GM23338 (cell line): Measurements from ENCODE around the gene JMY. TPM values are rescaled to one million over a fixed set of nuclear protein-coding genes. Genes with fewer than 3 reads are reported as not detected.

Source experiments
- ATAC-seq: fragments of 200-7000 bp; cut with Tn5 transposase; 3 replicates; pipeline ENCODE4 v1.9.1; 2020
- DNase-seq: peaks from one replicate; pipeline ENCODE4 v3.0.0-alpha.2; 2015; ENCODE audit warnings: low spot score
- H2AFZ ChIP-seq: fragments of 200-600 bp; sonication (generic); 2 replicates; pipeline ENCODE4 v1.8.0; 2016; ENCODE audit warnings: antibody characterized with exemption, mild to moderate bottlenecking, moderate library complexity
- H3F3A ChIP-seq: fragments of 200-600 bp; sonication (generic); replicated peaks from 2 replicates; pipeline ENCODE4 v1.8.0; 2017; ENCODE audit warnings: antibody characterized with exemption, mixed run types, low read depth
- H3K27ac ChIP-seq: fragments of 200-600 bp; sonication (generic); 2 replicates; pipeline ENCODE4 v1.6.1; 2016; ENCODE audit warnings: low read depth
- H3K27me3 ChIP-seq: fragments of 200-600 bp; sonication (generic); 2 replicates; pipeline ENCODE4 v1.8.0; 2016; ENCODE audit warnings: mild to moderate bottlenecking, mixed run types, moderate library complexity; ENCODE audit not compliant: insufficient read depth
- H3K36me3 ChIP-seq: fragments of 200-600 bp; sonication (generic); 2 replicates; pipeline ENCODE4 v1.8.0; 2016; ENCODE audit warnings: mild to moderate bottlenecking; ENCODE audit not compliant: insufficient read depth
- H3K4me1 ChIP-seq: fragments of 200-600 bp; sonication (generic); 2 replicates; pipeline ENCODE4 v1.8.0; 2016; ENCODE audit warnings: mild to moderate bottlenecking, moderate library complexity; ENCODE audit not compliant: insufficient read depth
- H3K4me2 ChIP-seq: fragments of 200-600 bp; sonication (generic); 2 replicates; pipeline ENCODE4 v1.7.1; 2017; ENCODE audit warnings: mixed run types
- H3K4me3 ChIP-seq: fragments of 200-600 bp; sonication (generic); 2 replicates; pipeline ENCODE4 v1.6.1; 2016; ENCODE audit warnings: mixed run types
- H3K79me2 ChIP-seq: fragments of 200-600 bp; sonication (generic); replicated peaks from 2 replicates; pipeline ENCODE4 v1.8.0; 2017; ENCODE audit warnings: mild to moderate bottlenecking; ENCODE audit not compliant: insufficient read depth
- H3K9me2 ChIP-seq: fragments of 200-600 bp; sonication (generic); 2 replicates; pipeline ENCODE4 v1.8.0; 2017; ENCODE audit not compliant: insufficient read depth
- H4K20me1 ChIP-seq: fragments of 200-600 bp; sonication (generic); replicated peaks from 2 replicates; pipeline ENCODE4 v1.8.0; 2017; ENCODE audit warnings: mild to moderate bottlenecking; ENCODE audit not compliant: insufficient read depth
- H3K27ac Mint-ChIP-seq: 2 replicates; pipeline ENCODE4 v1.8.0; 2020; ENCODE audit warnings: inconsistent platforms, mild to moderate bottlenecking, moderate library complexity, mixed read lengths
- H3K27me3 Mint-ChIP-seq: 3 replicates; pipeline ENCODE4 v1.8.0; 2022; ENCODE audit warnings: low read depth, mild to moderate bottlenecking, moderate library complexity, mixed read lengths, inconsistent platforms; ENCODE audit not compliant: insufficient read depth, poor library complexity
- H3K36me3 Mint-ChIP-seq: 3 replicates; pipeline ENCODE4 v1.8.0; 2021; ENCODE audit warnings: low read depth, mild to moderate bottlenecking, inconsistent platforms, moderate library complexity, mixed read lengths
- H3K4me1 Mint-ChIP-seq: 3 replicates; pipeline ENCODE4 v1.8.0; 2020; ENCODE audit warnings: mild to moderate bottlenecking, inconsistent platforms, mixed read lengths
- H3K4me3 Mint-ChIP-seq: 3 replicates; pipeline ENCODE4 v1.8.0; 2021; ENCODE audit warnings: moderate library complexity, mild to moderate bottlenecking, inconsistent platforms, mixed read lengths
- H3K9me3 Mint-ChIP-seq: 3 replicates; pipeline ENCODE4 v1.8.0; 2020; ENCODE audit warnings: moderate library complexity, mild to moderate bottlenecking, inconsistent platforms, mixed read lengths
- CREB1 ChIP-seq: fragments of 250-450 bp; sonication (Bioruptor Pico); IDR thresholded peaks from 2 replicates; pipeline ENCODE4 v1.5.0; 2020; ENCODE audit warnings: low read depth, mild to moderate bottlenecking, moderate library complexity
- JUNB ChIP-seq: IDR thresholded peaks from one replicate; pipeline ENCODE4 v1.6.1; 2016; ENCODE audit warnings: antibody characterized with exemption; ENCODE audit not compliant: unreplicated experiment
- NANOG ChIP-seq: IDR thresholded peaks from 2 replicates; pipeline ENCODE4 v1.6.1; 2016; ENCODE audit warnings: antibody characterized with exemption, borderline replicate concordance
- REST ChIP-seq: IDR thresholded peaks from one replicate; pipeline ENCODE4 v1.6.1; 2018; ENCODE audit warnings: antibody characterized with exemption; ENCODE audit not compliant: unreplicated experiment
- ZNF331 ChIP-seq: fragments of 250-450 bp; sonication (Bioruptor Pico); IDR thresholded peaks from 2 replicates; pipeline ENCODE4 v1.5.0; 2020; ENCODE audit warnings: low read depth, mild to moderate bottlenecking, moderate library complexity
- polyA plus RNA-seq: library from polyadenylated mRNA; unstranded; fragments of >200 nt; fragmentation: Nextera tagmentation; extraction: Ambion mirVana; gene quantifications from 2 replicates; pipeline ENCODE4 v1.2.1, GENCODE V29; 2016
- total RNA-seq: library from RNA; depleted of rRNA; stranded (reverse); fragments of >200 nt; shearing (Covaris generic); gene quantifications from 2 replicates; pipeline ENCODE4 v1.2.3, GENCODE V29; 2014
- TF ChIP-seq, protein P1 (sequence below): IDR thresholded peaks from 2 replicates; pipeline ENCODE4 v1.6.1; 2016; ENCODE audit warnings: antibody characterized with exemption

JMY gene
- total and polyA plus RNA-seq, 2 experiments from 2014 or later, result 6.2 to 18.4 TPM

DNA sequence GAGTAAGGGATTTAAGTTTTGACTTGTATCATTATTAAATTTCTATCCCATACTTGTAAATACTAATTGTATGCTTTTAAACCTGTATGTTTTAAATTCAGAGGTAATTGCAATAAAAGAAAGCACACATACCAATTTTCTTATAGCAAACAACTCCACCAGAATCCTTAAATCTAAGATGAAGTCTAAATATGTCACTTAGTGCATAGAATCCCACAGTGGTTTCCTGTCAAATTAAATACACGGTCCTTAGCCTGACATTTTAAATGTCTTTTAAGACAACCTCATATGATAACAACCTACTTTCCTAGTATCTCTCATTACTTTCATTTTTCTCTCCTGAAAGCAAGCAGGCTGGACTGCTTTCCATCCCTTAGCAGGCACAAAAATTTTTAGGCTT is 52.0 kb downstream of the JMY start:
- Histone ChIP-seq H2AFZ (no peak overlapping the region), H3K36me3 (peaks cover 3% of the 10 kb centered on the region; the same call in 1 of the 2 replicates), H3F3A (no peaks in the 10 kb centered on the region), H3K9me2 (no peaks in the 10 kb centered on the region), H3K4me2 (no peak overlapping the region), H3K4me3 (no peak overlapping the region), H3K79me2 (peaks cover 6% of the 10 kb centered on the region; the same call in 1 of the 2 replicates), H4K20me1 (no peaks in the 10 kb centered on the region), H3K4me1 (no peaks in the 10 kb centered on the region), H3K27ac (no peak overlapping the region), H3K27me3 (no peaks in the 10 kb centered on the region)
- Mint-ChIP-seq H3K27me3 (peaks cover 2% of the 10 kb centered on the region), H3K9me3 (no peaks in the 10 kb centered on the region), H3K27ac (no peak overlapping the region; the same call in 1 of the 2 replicates), H3K4me3 (no peak overlapping the region), H3K36me3 (peaks cover 17% of the 10 kb centered on the region; the same call in 2 of the 3 replicates), H3K4me1 (peaks cover 6% of the 10 kb centered on the region; the same call in 2 of the 3 replicates)
- ATAC-seq (no peak), DNase-seq (no peak)
- no peak for TF ChIP-seq REST
- TF ChIP-seq JUNB, result no peak
- no peak for TF ChIP-seq CREB1 (CRISPR knock-in tag)
- TF ChIP-seq ZNF331 (CRISPR knock-in tag), result no peak
- TF ChIP-seq, protein P1, sequence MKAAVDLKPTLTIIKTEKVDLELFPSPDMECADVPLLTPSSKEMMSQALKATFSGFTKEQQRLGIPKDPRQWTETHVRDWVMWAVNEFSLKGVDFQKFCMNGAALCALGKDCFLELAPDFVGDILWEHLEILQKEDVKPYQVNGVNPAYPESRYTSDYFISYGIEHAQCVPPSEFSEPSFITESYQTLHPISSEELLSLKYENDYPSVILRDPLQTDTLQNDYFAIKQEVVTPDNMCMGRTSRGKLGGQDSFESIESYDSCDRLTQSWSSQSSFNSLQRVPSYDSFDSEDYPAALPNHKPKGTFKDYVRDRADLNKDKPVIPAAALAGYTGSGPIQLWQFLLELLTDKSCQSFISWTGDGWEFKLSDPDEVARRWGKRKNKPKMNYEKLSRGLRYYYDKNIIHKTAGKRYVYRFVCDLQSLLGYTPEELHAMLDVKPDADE, result no peak

GRCh38 chr5:79295029-79295428 is 59.1 kb downstream of the JMY start:
- Mint-ChIP-seq H3K4me1 (peaks cover 3% of the 10 kb centered on the region; the same call in 2 of the 3 replicates), H3K9me3 (no peaks in the 10 kb centered on the region), H3K4me3 (no peak overlapping the region)

More at GRCh38 chr5:79295029-79295428, 59.1 kb downstream of the JMY start:
- Histone ChIP-seq H2AFZ (no peak overlapping the region), H3K9me2 (no peaks in the 10 kb centered on the region), H3K27me3 (no peaks in the 10 kb centered on the region), H3K27ac (no peak overlapping the region), H3F3A (no peaks in the 10 kb centered on the region), H3K4me1 (no peaks in the 10 kb centered on the region), H3K4me3 (no peak overlapping the region), H3K4me2 (no peak overlapping the region), H3K79me2 (no peaks in the 10 kb centered on the region), H4K20me1 (no peaks in the 10 kb centered on the region), H3K36me3 (peaks cover 5% of the 10 kb centered on the region; the same call in 1 of the 2 replicates)
- Mint-ChIP-seq H3K27me3 (no peaks in the 10 kb centered on the region), H3K27ac (peak overlapping the region; percentile 77; the same call in 1 of the 2 replicates), H3K36me3 (peaks cover 5% of the 10 kb centered on the region; the same call in 2 of the 3 replicates)
- DNase-seq, result no peak
- ATAC-seq, result no peak
- no peak for TF ChIP-seq JUNB
- no peak for TF ChIP-seq NANOG
